Osteoblast (primary cell): ENCODE results near the gene RASD2. TPM values are rescaled to one million over a fixed set of nuclear protein-coding genes. Genes with fewer than 3 reads are reported as not detected.

Source experiments
- DNase-seq: peaks from one replicate; pipeline ENCODE4 v3.0.0; 2011; ENCODE audit warnings: low spot score, mixed read lengths; ENCODE audit not compliant: insufficient read length; ENCODE audit errors: missing footprints
- H2AFZ ChIP-seq: 2 replicates; pipeline ENCODE4 v1.6.0; 2011; ENCODE audit warnings: mild to moderate bottlenecking, low read length
- H3K27ac ChIP-seq: 2 replicates; pipeline ENCODE4 v1.5.1; 2011; ENCODE audit warnings: mild to moderate bottlenecking, low read depth, low read length, moderate library complexity
- H3K27me3 ChIP-seq: 2 replicates; pipeline ENCODE4 v1.6.0; 2012; ENCODE audit warnings: mild to moderate bottlenecking, control low read depth, inconsistent platforms, low read length, moderate library complexity; ENCODE audit not compliant: insufficient read depth
- H3K36me3 ChIP-seq: 2 replicates; pipeline ENCODE4 v1.5.1; 2011; ENCODE audit warnings: mild to moderate bottlenecking, low read length, control low read depth, moderate library complexity; ENCODE audit not compliant: insufficient read depth
- H3K4me1 ChIP-seq: 2 replicates; pipeline ENCODE4 v1.5.1; 2011; ENCODE audit warnings: mild to moderate bottlenecking, low read length, control low read depth, moderate library complexity; ENCODE audit not compliant: insufficient read depth
- H3K4me2 ChIP-seq: 2 replicates; pipeline ENCODE4 v1.6.0; 2011; ENCODE audit warnings: mild to moderate bottlenecking, low read length; ENCODE audit not compliant: insufficient read depth
- H3K4me3 ChIP-seq: fragments of 200-600 bp; sonication (generic); 3 replicates; pipeline ENCODE4 v1.5.1; 2012; ENCODE audit warnings: mild to moderate bottlenecking, low read length, inconsistent platforms; ENCODE audit not compliant: insufficient read depth
- H3K79me2 ChIP-seq: 2 replicates; pipeline ENCODE4 v1.6.0; 2012; ENCODE audit warnings: mild to moderate bottlenecking, low read length, control low read depth, inconsistent platforms; ENCODE audit not compliant: insufficient read depth
- H3K9me3 ChIP-seq: 2 replicates; pipeline ENCODE4 v1.5.1; 2011; ENCODE audit warnings: low read depth, low read length, control low read depth
- H4K20me1 ChIP-seq: 2 replicates; pipeline ENCODE4 v1.6.0; 2012; ENCODE audit warnings: mild to moderate bottlenecking, low read length, control low read depth; ENCODE audit not compliant: insufficient read depth
- CTCF ChIP-seq: IDR thresholded peaks from 2 replicates; pipeline ENCODE4 v1.5.1; 2011; ENCODE audit warnings: mild to moderate bottlenecking, low read depth, low read length, moderate library complexity; ENCODE audit errors: extremely low read depth
- total RNA-seq: library from RNA; depleted of rRNA; stranded (reverse); fragments of >200 nt; gene quantifications from 2 replicates; pipeline ENCODE4 v1.2.3, GENCODE V29; 2012

Gene RASD2
- total RNA-seq, 1 donor, result under 0.01 TPM

GRCh38 chr22:35599364-35599763 is 58.7 kb downstream of the RASD2 start:
- no peak for TF ChIP-seq CTCF
- Histone ChIP-seq H3K4me2 (no peak overlapping the region), H3K27ac (no peak overlapping the region), H3K79me2 (no peaks in the 10 kb centered on the region), H4K20me1 (no peaks in the 10 kb centered on the region), H3K9me3 (no peaks in the 10 kb centered on the region), H3K36me3 (no peaks in the 10 kb centered on the region), H3K27me3 (no peaks in the 10 kb centered on the region), H2AFZ (no peak overlapping the region), H3K4me1 (peaks cover 3% of the 10 kb centered on the region), H3K4me3 (no peak overlapping the region)
- no peak for DNase-seq

DNA sequence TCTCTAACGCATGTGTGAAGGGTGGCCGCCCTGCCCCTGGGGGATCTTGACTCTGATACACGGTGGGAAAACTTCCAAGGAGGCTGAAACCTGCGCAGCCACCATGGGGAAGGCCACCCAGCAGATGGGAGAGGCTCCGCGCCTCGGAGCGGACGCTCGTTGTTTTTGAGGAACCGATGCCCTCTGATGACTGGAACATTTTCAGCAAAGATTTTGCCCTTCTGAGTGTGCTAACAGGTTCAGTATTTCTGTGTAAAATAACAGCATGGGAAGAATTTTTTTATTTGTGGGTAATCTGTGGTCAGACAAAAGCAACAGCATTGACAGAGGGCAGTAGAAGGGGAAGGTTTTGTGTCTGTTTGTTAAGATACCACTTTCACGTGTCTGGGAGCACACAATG is 59.8 kb downstream of the RASD2 start:
- Histone ChIP-seq H2AFZ (no peak overlapping the region), H3K4me2 (no peak overlapping the region), H3K4me1 (peaks cover 3% of the 10 kb centered on the region), H3K79me2 (no peaks in the 10 kb centered on the region), H3K4me3 (no peak overlapping the region), H4K20me1 (no peaks in the 10 kb centered on the region), H3K27ac (no peak overlapping the region), H3K9me3 (no peaks in the 10 kb centered on the region), H3K36me3 (no peaks in the 10 kb centered on the region), H3K27me3 (no peaks in the 10 kb centered on the region)
- DNase-seq, result peak; percentile 5
- no peak for TF ChIP-seq CTCF

DNA sequence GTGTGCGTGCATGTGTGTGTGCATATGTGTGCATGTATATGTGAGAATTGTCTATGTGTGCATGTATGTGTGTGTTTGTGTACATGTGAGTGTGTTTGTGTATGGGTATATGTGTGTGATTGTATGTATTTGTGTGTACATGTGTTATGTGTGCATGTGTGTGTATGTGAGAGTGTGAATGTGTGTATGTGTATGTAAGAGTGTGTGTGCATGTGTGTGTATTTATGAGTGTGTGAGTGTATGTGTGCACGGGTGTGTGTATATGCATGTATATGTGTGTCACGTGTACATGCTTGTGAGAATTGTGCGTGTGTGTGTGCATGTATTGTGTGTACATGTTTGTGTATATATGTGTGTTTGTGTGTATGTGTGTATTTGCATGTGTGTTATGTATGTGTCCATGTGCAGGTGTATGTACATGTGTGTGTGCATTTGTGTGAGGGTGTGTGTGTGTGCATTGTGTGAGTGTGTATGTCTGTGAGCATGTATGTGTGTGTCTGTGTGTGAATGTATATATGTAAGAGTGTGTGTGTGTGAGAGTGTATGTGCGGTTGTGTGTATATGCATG is 60.5 kb downstream of the RASD2 start:
- no peaks in the 10 kb centered on the region for H4K20me1 ChIP-seq
- no peak overlapping the region for H3K4me3 ChIP-seq
- peaks cover 3% of the 10 kb centered on the region for H3K4me1 ChIP-seq
- DNase-seq, result no peak
- H3K79me2 ChIP-seq, result no peaks in the 10 kb centered on the region
- H3K36me3 ChIP-seq, result no peaks in the 10 kb centered on the region
- no peaks in the 10 kb centered on the region for H3K27me3 ChIP-seq
- no peak for TF ChIP-seq CTCF
- H3K27ac ChIP-seq, result no peak overlapping the region
- H3K9me3 ChIP-seq, result no peaks in the 10 kb centered on the region
- H3K4me2 ChIP-seq, result no peak overlapping the region
- no peak overlapping the region for H2AFZ ChIP-seq

DNA sequence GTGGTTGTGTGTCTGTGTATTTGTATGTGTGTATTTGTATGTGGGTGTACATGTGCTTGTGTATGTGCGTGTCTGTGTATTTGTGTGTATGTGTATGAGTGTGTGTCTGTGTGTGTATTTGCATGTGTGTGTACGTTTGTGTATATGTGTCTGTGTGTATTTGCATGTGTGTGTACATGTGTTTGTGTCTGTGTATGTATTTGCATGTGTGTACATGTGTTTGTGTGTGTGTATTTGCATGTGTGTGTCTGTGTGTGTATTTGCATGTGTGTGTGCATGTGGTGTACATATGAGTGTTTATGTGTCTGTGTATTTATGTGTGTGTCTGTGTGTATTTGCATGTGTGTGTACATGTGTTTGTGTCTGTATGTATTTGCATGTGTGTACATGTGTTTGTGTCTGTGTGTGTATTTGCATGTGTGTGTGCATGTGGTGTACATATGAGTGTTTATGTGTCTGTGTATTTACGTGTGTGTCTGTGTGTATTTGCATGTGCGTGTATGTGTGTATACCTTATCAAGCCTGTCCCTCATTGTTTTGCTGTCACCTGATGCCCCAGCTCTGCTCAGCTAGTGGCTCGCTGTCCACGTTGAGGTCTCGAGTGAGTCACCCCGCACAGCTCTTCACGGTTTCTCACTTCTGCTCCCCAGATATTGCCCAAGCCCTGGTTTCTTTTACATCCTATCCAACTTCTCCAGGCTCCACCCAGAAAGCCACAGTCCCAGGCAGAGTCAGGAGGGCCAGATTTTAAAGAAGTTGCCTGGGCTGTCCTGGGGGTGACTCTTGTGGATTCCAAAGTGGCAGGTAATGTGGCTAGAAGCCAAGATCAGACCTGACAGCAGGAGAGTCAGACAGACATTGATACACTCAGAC is 61.3 kb downstream of the RASD2 start:
- Histone ChIP-seq H3K36me3 (no peaks in the 10 kb centered on the region), H3K27ac (no peak overlapping the region), H3K27me3 (peaks cover 6% of the 10 kb centered on the region), H3K9me3 (no peaks in the 10 kb centered on the region), H3K79me2 (no peaks in the 10 kb centered on the region), H3K4me2 (no peak overlapping the region), H4K20me1 (no peaks in the 10 kb centered on the region), H3K4me1 (peaks cover 3% of the 10 kb centered on the region), H3K4me3 (no peak overlapping the region), H2AFZ (no peak overlapping the region)
- TF ChIP-seq CTCF, result no peak
- DNase-seq, result peak; percentile 71

Other genes with a start within 250 kb of the RASD2 start
- 118 and 131 TPM in 2 replicates for gene TOM1, start 240.9 kb upstream of the RASD2 start, total RNA-seq
- 411 and 475 TPM in 2 replicates for gene HMOX1, start 159.7 kb upstream of the RASD2 start, total RNA-seq
- gene MCM5, start 140.7 kb upstream of the RASD2 start, total RNA-seq, result 12.7 and 13.6 TPM in 2 replicates
- 0.36 TPM in 1 of 2 replicates, not detected in the other for gene MB, start 76.5 kb downstream of the RASD2 start, total RNA-seq
- 40.7 and 51.8 TPM in 2 replicates for gene APOL6, start 107.6 kb downstream of the RASD2 start, total RNA-seq
- not detected in 2 replicates for gene APOL5, start 177.0 kb downstream of the RASD2 start, total RNA-seq